Measurements from ENCODE around the gene RAB11A. TPM values are rescaled to one million over a fixed set of nuclear protein-coding genes. Genes with fewer than 3 reads are reported as not detected.

RAB11A gene
- total RNA-seq, 1 experiment from 2014 or later = 263 TPM

DNA sequence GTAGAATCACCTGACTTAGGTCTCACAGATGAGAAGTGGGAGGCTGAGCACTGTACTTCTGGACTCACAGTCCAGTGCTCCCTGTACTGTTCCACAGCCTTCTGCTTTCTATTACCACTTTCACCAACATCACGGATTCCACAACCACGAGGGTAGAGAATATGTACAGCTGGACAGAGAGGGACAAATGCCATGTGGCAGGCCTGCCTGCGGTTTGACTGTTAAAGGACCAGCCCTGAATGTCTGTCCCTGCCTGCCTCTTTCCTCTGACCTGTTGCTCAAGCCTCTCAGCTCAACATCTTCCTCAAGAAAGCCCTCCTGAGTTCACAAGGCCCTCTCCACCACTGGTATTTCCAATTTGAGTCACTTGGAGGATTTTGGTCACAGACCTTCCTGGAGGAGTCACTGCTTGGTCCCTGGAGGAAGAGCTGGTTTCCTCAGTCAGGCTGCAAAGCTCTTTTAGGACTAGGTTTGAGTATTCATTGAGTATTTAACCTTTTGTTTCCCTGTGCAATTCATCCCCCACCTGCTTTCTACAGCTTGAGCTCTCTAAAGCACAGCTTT is 49.1 kb downstream of the RAB11A start:
- Histone ChIP-seq H3K4me3 (ENCODE audit: low read depth in 2 of 2, low read length in 2 of 2) (no peak overlapping the region), H3K9me3 (ENCODE audit: control insufficient read depth, insufficient read depth, low read depth, low read length) (no peaks in the 10 kb centered on the region), H3K27ac (ENCODE audit: low read length) (no peak overlapping the region), H3K27me3 (ENCODE audit: control insufficient read depth, insufficient read depth, low read length) (no peaks in the 10 kb centered on the region), H3K36me3 (ENCODE audit: control insufficient read depth, insufficient read depth, low read length) (no peaks in the 10 kb centered on the region), H3K4me1 (ENCODE audit: control insufficient read depth, insufficient read depth, low read length) (no peaks in the 10 kb centered on the region)
- CTCF ChIA-PET = no interaction called here
- TF ChIP-seq, protein P1, sequence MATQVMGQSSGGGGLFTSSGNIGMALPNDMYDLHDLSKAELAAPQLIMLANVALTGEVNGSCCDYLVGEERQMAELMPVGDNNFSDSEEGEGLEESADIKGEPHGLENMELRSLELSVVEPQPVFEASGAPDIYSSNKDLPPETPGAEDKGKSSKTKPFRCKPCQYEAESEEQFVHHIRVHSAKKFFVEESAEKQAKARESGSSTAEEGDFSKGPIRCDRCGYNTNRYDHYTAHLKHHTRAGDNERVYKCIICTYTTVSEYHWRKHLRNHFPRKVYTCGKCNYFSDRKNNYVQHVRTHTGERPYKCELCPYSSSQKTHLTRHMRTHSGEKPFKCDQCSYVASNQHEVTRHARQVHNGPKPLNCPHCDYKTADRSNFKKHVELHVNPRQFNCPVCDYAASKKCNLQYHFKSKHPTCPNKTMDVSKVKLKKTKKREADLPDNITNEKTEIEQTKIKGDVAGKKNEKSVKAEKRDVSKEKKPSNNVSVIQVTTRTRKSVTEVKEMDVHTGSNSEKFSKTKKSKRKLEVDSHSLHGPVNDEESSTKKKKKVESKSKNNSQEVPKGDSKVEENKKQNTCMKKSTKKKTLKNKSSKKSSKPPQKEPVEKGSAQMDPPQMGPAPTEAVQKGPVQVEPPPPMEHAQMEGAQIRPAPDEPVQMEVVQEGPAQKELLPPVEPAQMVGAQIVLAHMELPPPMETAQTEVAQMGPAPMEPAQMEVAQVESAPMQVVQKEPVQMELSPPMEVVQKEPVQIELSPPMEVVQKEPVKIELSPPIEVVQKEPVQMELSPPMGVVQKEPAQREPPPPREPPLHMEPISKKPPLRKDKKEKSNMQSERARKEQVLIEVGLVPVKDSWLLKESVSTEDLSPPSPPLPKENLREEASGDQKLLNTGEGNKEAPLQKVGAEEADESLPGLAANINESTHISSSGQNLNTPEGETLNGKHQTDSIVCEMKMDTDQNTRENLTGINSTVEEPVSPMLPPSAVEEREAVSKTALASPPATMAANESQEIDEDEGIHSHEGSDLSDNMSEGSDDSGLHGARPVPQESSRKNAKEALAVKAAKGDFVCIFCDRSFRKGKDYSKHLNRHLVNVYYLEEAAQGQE (IDR thresholded peaks at IDR 0.05; ENCODE audit: insufficient read depth in 1 of 2, low read depth in 2 of 2, low read length in 1 of 2) = no peak
- TF ChIP-seq POLR2AphosphoS5 (IDR thresholded peaks at IDR 0.05; ENCODE audit: low read depth, low read length) = no peak
- no peak for TF ChIP-seq SIN3A (IDR thresholded peaks at IDR 0.05; ENCODE audit: borderline replicate concordance, insufficient read depth, low read depth, low read length)
- TF ChIP-seq, protein P2, sequence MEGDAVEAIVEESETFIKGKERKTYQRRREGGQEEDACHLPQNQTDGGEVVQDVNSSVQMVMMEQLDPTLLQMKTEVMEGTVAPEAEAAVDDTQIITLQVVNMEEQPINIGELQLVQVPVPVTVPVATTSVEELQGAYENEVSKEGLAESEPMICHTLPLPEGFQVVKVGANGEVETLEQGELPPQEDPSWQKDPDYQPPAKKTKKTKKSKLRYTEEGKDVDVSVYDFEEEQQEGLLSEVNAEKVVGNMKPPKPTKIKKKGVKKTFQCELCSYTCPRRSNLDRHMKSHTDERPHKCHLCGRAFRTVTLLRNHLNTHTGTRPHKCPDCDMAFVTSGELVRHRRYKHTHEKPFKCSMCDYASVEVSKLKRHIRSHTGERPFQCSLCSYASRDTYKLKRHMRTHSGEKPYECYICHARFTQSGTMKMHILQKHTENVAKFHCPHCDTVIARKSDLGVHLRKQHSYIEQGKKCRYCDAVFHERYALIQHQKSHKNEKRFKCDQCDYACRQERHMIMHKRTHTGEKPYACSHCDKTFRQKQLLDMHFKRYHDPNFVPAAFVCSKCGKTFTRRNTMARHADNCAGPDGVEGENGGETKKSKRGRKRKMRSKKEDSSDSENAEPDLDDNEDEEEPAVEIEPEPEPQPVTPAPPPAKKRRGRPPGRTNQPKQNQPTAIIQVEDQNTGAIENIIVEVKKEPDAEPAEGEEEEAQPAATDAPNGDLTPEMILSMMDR (IDR thresholded peaks at IDR 0.05) = no peak
- DNase-seq (ENCODE audit: low read depth, low spot score) (no peak), ATAC-seq (no peak)
- BruUV-seq (replicated peaks) = no TSS peak
- in situ Hi-C loops (cut with HindIII; ENCODE audit: low pct_unique_long_range_greater_than_20kb, low sequenced_read_pairs) (no loop called here), intact Hi-C loops (cut with micrococcal nuclease; ENCODE audit: unreplicated experiment) (no loop called here)
- POLR2A ChIA-PET = no interaction called here

DNA sequence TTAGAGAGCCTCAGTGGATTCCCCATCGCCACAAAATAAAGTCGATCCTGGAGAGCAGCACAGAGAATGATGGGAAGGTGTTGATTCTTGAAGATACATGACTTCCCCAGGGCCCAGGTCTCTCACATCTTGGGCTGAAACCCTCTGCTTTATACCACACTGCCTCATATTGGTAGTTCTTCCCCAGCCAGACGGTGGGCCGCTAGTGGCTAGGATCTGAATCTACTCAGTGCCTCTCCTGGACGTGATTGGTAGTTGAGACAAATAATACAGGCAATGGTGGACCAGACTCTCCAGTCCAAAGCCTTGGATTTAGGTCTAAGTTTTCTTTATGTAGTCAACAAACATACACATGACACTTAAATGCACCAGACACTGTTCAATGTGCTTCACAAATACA is 49.7 kb downstream of the RAB11A start:
- in situ Hi-C loops (cut with HindIII; ENCODE audit: low pct_unique_long_range_greater_than_20kb, low sequenced_read_pairs) = no loop called here
- no TSS peak for BruUV-seq (replicated peaks)
- no peaks in the 10 kb centered on the region for H3K27me3 ChIP-seq (ENCODE audit: control insufficient read depth, insufficient read depth, low read length)
- ChIA-PET POLR2A (no interaction called here), CTCF (no interaction called here)
- no peak overlapping the region for H3K4me3 ChIP-seq (ENCODE audit: low read depth in 2 of 2, low read length in 2 of 2)
- no peak overlapping the region for H3K27ac ChIP-seq (ENCODE audit: low read length)
- intact Hi-C loops (cut with micrococcal nuclease; ENCODE audit: unreplicated experiment) = no loop called here
- DNase-seq (ENCODE audit: low read depth, low spot score) (no peak), ATAC-seq (no peak)
- no peaks in the 10 kb centered on the region for H3K9me3 ChIP-seq (ENCODE audit: control insufficient read depth, insufficient read depth, low read depth, low read length)
- no peaks in the 10 kb centered on the region for H3K36me3 ChIP-seq (ENCODE audit: control insufficient read depth, insufficient read depth, low read length)
- no peaks in the 10 kb centered on the region for H3K4me1 ChIP-seq (ENCODE audit: control insufficient read depth, insufficient read depth, low read length)
- TF ChIP-seq, protein P2 (IDR thresholded peaks at IDR 0.05) = no peak
- TF ChIP-seq SIN3A (IDR thresholded peaks at IDR 0.05; ENCODE audit: borderline replicate concordance, insufficient read depth, low read depth, low read length) (no peak), POLR2AphosphoS5 (IDR thresholded peaks at IDR 0.05; ENCODE audit: low read depth, low read length) (no peak), TCF7L2 (IDR thresholded peaks at IDR 0.05; ENCODE audit: low read depth, low read length) (no peak)
- TF ChIP-seq, protein P1 (IDR thresholded peaks at IDR 0.05; ENCODE audit: insufficient read depth in 1 of 2, low read depth in 2 of 2, low read length in 1 of 2) = no peak

Data from Panc1 (cell line).